OCI-LY7 (cell line): ENCODE data around the gene ZNF536.

Experiments
- CTCF ChIP-seq: fragments of 200-600 bp; sonication (generic); conservative IDR thresholded peaks from 2 replicates; pipeline ENCODE4 v1.5.1; 2014; ENCODE audit warnings: mild to moderate bottlenecking, antibody characterized with exemption, low read length, moderate library complexity, mixed read lengths
- EZH2phosphoT487 ChIP-seq: fragments of 200-600 bp; sonication (generic); IDR thresholded peaks from 2 replicates; pipeline ENCODE4 v1.6.1; 2018; ENCODE audit warnings: low read depth, borderline replicate concordance, mild to moderate bottlenecking, mixed run types, antibody characterized with exemption, low read length, moderate library complexity, mixed read lengths

- no peak for TF ChIP-seq CTCF
- TF ChIP-seq EZH2phosphoT487, result no peak
Observed at GRCh38 chr19:30559446-30559845, 187.3 kb downstream of the ZNF536 start.
